ENCODE data around the gene MTCL1. TPM values are rescaled to one million over a fixed set of nuclear protein-coding genes. Genes with fewer than 3 reads are reported as not detected.

Gene MTCL1
- 0.23 TPM in 1 of 2 replicates, not detected in the other for total RNA-seq (2013; cell fraction: nucleolus; rRNA removed)
- total RNA-seq (2014; rRNA removed) (0.05 and 0.23 TPM in 2 replicates), total RNA-seq (2014; rRNA removed; fragmentation: Illumina TruSeq; extraction: Trizol) (0.04 and 0.23 TPM in 2 replicates), total RNA-seq (2021) (0.29 and 0.36 TPM in 2 replicates), polyA plus RNA-seq (2011; rRNA removed) (0.14 TPM in 1 of 2 replicates, not detected in the other), polyA plus RNA-seq (2014; fragmentation: Illumina TruSeq; extraction: Trizol) (0.03 TPM in 1 of 2 replicates, not detected in the other), polyA plus RNA-seq (2014; fragmentation: Nextera tagmentation; extraction: Ambion mirVana) (not detected), polyA plus RNA-seq (2014; rRNA removed) (0.13 TPM in 1 of 2 replicates, not detected in the other), polyA plus RNA-seq (2016; fragmentation: Nextera tagmentation; extraction: Ambion mirVana) (not detected), polyA minus RNA-seq (2011; rRNA and poly(A)+ RNA removed) (not detected in 2 replicates), Bru-seq, nascent RNA (percentile 8 among the genes with signal in this experiment), BruChase-seq, experiment 1, labeled RNA remaining after a 6-hour chase (percentile 12 among the genes with signal in this experiment), BruChase-seq, experiment 2, labeled RNA remaining after a 2-hour chase (percentile 13 among the genes with signal in this experiment)
- not detected for polyA plus RNA-seq (2011; ENCODE audit: low read depth)
- polyA plus RNA-seq (2011; cell fraction: cytosol; rRNA removed) = 0.02 TPM in 1 of 2 replicates, not detected in the other
- 0.06 and 0.13 TPM in 2 replicates for polyA plus RNA-seq (2011; cell fraction: nucleus; rRNA removed)
- polyA plus RNA-seq (2012) = 0.08 and 0.26 TPM in 2 replicates
- polyA minus RNA-seq (2011; cell fraction: cytosol; rRNA and poly(A)+ RNA removed) = 0.62 and 0.67 TPM in 2 replicates
- polyA minus RNA-seq (2011; cell fraction: nucleus; rRNA and poly(A)+ RNA removed) = 0.10 and 0.12 TPM in 2 replicates
- long read RNA-seq, experiment 1 = 0 reads
- long read RNA-seq, experiment 2, partial matches to known transcripts = 0 of 1 reads
- long read RNA-seq, experiment 2, other reads (novel, unspliced or antisense) = 1 of 1 reads

DNA sequence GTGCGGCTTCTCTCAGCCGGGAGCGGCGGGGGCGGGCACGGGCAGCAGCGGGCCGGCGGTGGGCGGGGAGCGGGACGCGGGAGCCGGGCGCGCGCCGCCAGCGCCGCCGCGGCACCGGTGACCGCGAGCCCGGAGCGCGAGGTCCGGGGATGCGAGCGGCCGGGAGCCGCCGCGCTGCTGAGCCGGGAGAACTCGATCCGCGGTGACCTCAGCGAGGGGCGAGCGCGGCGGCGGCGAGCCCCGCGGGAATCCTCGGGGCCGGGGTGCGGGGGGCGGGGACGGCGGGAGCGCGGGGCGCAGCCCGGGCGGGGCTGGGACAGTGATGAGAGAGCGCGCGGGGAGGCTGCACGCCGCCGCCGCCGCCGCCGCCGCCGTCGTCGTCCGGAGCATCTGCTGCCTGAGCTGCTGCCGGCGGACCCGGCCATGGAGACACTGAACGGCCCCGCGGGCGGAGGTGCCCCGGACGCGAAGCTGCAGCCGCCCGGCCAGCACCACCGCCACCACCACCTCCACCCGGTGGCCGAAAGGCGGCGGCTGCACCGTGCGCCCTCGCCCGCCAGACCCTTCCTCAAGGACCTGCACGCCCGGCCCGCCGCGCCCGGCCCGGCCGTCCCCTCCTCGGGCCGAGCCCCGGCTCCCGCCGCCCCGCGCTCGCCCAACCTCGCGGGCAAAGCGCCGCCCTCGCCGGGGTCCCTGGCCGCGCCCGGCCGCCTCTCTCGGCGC is at the start of gene MTCL1:
MTCL1 (plus strand) TSS at position 319 of the 723 bp plus-strand sequence; CDS start at position 424, 105 bp downstream.
- peak within 1 kb of the TSS; percentile 92 for H3K4me3 ChIP-seq
- H3K9ac ChIP-seq (ENCODE audit: control insufficient read depth, insufficient read depth, low read length) = peak within 1 kb of the TSS; percentile 27; the same call in 1 of the 2 replicates
- peaks cover 19 to 37% of the 10 kb centered on the region in 2 experiments for H3K27me3 ChIP-seq (replicated peaks in 1 of 2; ENCODE audit: control insufficient read depth in 2 of 2, insufficient read depth in 2 of 2, low read length in 1 of 2)
- CTCF ChIA-PET = no interaction called here
- 0% methylated on average over 1 of the region's 123 CpGs for WGBS (ENCODE audit: insufficient coverage, insufficient replicate concordance, low lambda C conversion rate, missing lambda C conversion rate)
- H2AFZ ChIP-seq (ENCODE audit: control insufficient read depth, low read depth, low read length) = peak within 1 kb of the TSS; percentile 90
- intact Hi-C loops (cut with micrococcal nuclease; ENCODE audit: unreplicated experiment) (no loop called here), in situ Hi-C loops (cut with MboI) (loop anchor here (10.0 kb wide), 1 partner anchor 439 kb away; no protein-coding TSS in a partner anchor)
- FAIRE-seq (no peak), DNase-seq (ENCODE audit: low read depth, low spot score) (no peak), ATAC-seq (peak; percentile 46)
- H3K36me3 ChIP-seq (ENCODE audit: control insufficient read depth in 2 of 2, insufficient read depth in 2 of 2, low read length in 1 of 2) = no peaks in the 10 kb centered on the region
- RAD21 ChIA-PET (ENCODE audit: unreplicated experiment) = interaction anchor here (0.7 kb wide), 1 partner anchor 278 kb away, joined by 3 read pairs; no protein-coding TSS in a partner anchor
- POLR2A ChIA-PET = no interaction called here
- no TSS peak for BruUV-seq (replicated peaks)
- no peak within 1 kb of the TSS for H3K27ac ChIP-seq (ENCODE audit: control insufficient read depth, insufficient read depth)
- H3K9me3 ChIP-seq (replicated peaks; ENCODE audit: control insufficient read depth, insufficient read depth, low read length) = no peaks in the 10 kb centered on the region
- TF ChIP-seq DPF2 (IDR thresholded peaks at IDR 0.05) (no peak), IKZF1 (conservative IDR thresholded peaks at IDR 0.05) (0 out of 2 replicates have a peak, but pooled peaks have one; percentile 25)
- H3K79me2 ChIP-seq (ENCODE audit: control insufficient read depth, insufficient read depth, low read length) = no peaks in the 10 kb centered on the region
- SMC1A ChIA-PET (ENCODE audit: uncharacterized antibody, unreplicated experiment) = no interaction called here
- peak within 1 kb of the TSS; percentile 99 for H3K4me2 ChIP-seq (ENCODE audit: control insufficient read depth, insufficient read depth)
- H3K4me1 ChIP-seq (ENCODE audit: control insufficient read depth, insufficient read depth, low read length) = peaks cover 7% of the 10 kb centered on the region
- H4K20me1 ChIP-seq (ENCODE audit: control insufficient read depth, insufficient read depth) = no peaks in the 10 kb centered on the region

Data from GM12878 (cell line).